ENCODE data around the gene TMEFF2. TPM values are rescaled to one million over a fixed set of nuclear protein-coding genes. Genes with fewer than 3 reads are reported as not detected.

TMEFF2 gene
- polyA plus RNA-seq, 10 donors = 15.3 to 39.8 (median 24.7) TPM

DNA sequence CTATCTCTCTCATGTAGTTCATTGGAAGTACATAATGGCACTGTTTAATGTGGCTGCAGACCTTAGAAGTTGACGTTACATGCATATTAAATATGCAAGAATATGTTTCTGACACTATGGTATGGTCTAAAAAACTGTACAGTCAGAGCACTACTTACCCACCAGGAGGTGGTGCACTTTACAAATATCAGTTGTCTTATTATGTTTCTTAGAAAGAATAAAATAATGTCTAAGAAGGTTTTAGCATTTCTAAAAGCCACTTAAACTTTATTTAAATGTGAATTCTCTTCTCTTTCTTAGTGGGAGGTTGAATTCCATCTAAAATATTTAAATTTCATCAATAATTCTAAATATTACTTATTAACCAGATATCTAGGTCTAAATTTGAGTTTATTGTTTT is 4.3 kb downstream of the TMEFF2 start:
- DNase-seq = peak in 1 of 3 donors; percentile 61

DNA sequence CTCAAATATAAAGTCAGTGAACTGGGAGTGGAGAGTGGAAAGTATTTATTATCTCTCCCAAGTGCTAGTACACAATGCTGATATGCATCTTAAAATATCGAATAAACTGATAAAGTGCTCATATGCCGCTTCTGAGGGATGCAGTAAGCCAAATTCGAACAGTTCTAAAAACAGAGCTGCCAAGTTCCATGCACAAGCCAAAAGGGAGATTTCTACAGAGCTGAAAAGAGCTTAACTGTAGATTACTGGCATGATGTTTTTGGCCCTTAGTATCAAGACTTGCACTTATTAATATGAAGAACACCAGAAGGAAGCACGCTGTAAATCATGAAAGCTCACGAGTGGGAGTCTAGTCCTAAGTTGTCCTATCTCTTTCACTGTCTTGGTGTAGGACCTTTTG is 7.9 kb downstream of the TMEFF2 start:
- peak in 1 of 3 donors; percentile 48 for DNase-seq

DNA sequence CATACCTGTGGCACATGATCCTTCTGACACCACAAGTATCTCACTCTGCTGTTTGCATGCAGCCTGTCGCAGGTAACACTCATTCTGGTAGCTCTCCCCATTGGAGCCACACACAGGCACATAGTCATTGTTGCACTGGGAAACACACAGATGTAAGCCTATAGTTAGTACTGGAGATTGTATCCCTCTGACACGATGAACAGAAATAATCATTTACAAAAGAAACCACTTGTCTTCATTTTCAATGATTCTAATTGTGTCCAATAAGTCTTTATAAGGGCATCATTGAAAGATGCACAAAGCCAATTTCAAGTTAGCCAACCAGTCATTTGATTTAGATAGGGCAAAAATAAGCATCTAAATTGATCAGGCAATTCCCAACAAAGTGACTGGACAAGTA is 10.4 kb downstream of the TMEFF2 start:
- no peak for DNase-seq

DNA sequence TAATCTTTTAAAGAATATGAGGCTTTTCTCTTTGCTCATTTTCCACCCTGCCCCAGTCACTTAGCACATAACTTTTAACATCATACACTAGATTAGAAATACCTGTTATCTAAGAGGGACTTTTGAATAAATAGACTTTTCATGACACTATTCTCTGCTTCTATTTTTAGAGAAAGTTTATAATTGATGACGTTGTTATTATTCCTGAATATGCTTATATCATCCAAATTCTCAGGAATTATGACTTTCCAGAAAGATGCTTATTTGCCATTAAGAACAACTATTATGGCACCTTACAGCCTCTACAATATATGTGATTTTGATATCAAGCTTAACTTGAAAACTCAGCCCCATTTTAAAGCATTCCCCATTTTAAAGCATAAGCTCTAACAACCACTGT is 11.4 kb downstream of the TMEFF2 start:
- no peak for DNase-seq

DNA sequence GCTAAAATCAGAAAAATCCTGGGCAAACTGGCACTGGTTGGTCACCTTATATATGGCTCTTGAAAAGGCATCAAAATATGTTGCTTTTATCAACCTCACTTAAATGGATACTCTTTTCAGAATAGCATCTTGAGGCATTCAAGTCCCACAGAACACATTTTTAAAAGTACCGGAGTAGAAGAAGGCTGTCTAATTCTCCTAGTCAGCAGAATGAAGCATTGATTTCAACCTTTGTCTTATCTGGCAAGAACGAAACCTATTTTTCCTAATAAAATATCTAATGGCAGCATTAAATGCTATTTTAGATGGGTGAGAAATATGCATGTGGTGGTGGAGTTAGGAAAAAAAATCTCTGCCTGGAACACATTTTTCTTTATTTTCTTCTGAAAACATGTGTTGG is 27.8 kb downstream of the TMEFF2 start:
- no peak for DNase-seq

DNA sequence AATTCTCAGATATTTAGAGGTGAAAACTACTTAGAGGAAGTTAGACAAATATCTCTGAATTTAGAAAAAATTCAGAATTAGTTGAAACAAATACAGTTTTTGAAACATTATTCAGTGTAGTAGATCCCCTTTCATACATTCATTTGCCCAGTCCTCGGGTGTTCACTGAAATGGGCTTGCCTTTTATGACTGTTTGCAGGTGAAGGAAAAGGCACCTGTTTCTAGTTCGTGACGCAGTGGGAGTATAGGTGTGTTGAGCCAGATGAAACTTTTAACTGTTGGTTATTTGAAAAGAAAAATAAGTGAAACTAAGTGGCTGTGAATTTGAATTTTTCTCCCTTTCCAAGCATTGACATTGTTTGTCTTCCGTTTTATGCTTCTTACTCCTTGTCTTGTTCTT is 28.9 kb downstream of the TMEFF2 start:
- DNase-seq = no peak

DNA sequence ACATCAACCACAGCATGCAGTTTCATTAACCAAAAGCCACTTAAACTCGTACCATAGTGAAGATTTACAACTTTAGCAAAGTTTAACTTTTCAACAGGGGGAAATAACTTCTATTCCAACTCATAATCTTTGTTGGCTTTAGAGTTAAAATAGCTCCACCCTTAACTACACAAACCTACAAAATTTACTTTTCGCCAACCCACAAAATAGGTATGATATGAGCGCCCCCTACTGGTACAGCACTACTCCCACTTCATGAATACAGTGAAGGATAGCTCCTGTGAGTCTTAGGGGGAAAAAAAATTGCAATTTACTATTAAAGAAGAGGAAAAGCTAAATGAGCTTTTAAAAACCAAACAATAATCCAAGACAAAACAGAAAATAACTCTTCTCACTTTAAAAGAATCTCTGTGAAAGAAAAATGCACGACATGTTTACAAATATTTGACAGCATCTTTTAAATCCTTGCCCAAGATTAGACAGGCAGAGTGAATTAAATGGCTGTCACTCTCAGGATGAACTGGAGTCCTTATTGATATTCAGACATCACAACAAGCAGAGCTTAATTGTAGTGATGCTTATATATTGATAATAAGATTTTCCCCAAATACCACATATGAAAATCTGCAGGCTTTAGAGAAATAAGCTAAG is 32.2 kb downstream of the TMEFF2 start:
- DNase-seq = peak; percentile 68 to 85 (median 82)

DNA sequence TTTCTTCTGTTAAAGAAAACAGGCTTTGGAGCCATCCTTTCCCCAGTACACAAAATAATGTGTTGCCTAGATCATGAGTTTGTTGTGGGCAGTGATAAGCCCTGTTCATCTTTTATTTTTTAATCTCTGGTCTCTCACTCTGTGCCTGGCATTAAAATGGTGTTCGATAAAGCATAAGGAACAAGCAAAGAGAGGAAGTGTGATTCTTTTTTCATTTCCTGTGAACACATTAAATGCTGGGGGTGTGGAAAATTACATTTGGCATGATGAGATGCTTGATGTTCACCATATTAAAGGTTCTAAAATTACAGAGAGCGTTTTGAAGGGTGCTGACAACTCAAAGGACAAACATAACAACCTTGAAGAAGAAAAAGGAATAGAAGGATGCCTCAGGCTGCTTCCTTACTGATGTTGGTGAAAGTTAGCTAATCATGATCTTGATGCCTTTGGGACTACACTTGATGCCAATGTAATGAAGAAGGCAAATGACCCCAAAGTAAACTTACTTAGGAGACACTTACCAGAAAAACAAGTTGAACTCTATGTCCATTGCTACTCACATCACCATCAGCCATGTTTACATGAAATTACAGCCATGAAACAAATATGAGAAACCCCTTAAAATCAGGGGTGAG is 33.0 kb downstream of the TMEFF2 start:
- peak in 1 of 3 donors; percentile 20 for DNase-seq

DNA sequence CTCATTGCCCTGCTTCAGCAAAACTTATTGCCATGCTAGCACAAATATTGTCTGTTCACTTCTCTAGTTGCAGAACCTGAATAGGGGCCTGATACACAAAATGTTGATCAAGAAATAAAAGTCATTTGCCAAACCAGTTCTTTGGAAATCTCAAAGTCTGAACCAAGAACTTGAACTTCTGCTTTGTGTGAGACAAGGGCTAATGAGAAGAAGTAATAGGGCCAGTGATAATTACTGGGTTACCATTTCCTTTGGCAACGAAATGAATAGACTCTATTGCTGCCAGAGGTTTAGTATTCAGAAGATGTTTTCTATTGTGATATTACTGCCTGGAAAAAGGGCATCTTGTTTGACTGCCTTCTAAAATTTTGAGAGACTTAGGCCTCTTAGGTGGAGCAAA is 35.0 kb downstream of the TMEFF2 start:
- no peak for DNase-seq

DNA sequence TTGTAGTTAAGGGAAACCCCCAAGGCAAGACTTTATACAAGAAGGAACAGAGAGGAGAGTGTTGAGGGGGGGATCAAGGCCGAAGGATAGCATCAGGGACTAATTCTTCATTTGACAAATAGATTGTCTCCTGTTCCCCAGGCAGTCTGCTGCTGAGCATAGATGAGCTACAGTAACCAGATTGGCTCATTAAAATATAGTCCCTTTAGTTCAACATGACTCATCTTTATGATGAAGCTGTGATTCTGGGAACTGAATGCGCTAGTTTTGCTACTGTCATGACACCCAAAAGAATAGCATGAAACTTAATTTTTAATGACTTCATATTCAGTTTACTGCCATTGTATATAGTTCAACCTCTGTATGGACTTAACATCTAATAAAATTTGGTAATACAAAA is 35.5 kb downstream of the TMEFF2 start:
- DNase-seq = no peak

DNA sequence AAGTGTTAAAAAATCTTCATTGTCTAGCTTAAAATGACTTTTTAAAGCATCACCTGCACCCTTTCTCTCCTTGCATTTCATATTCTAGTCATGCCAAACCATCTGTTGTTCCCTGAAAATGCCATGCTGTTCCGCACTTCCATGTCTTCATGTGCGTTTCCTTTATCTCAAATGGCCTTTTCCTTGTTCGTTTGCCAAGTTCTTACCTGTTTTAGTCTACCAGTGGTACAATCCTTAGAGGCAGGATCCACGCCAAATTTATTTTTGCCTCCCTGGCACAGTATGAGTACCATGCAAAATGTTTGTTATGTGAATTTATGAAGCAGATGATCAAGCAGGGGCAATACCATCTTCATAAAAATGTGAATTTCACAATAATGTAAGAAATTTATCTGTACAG is 37.0 kb downstream of the TMEFF2 start:
- DNase-seq = no peak

DNA sequence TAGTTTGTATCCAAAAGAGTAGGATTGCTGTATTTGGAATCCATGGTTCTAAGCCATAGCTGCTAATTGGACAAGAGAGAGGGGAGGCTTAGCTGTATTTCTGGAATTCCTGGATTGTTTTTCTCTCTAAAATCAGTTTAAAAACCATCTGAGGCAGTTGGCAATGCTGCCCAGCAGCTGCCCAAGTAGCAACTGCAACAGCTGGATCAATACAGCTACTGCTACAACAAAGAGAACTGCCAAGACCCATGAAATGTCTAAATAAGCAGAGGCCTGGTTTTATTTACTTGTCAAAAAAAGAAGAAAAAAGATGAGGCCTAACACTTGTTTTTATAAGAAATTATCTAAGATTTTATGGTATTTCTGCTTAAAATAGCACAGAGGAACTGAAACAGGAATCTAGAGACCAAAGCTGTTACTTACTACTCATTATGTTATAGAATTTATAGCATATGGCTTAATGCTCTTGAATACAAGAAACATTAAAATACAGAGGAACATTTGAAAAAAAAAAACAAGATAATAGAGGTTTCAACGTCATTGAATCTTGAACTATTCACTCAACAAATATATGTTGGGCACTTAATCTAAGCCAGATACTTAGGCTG is 39.1 kb downstream of the TMEFF2 start:
- peak; percentile 46 to 68 (median 50) for DNase-seq

DNA sequence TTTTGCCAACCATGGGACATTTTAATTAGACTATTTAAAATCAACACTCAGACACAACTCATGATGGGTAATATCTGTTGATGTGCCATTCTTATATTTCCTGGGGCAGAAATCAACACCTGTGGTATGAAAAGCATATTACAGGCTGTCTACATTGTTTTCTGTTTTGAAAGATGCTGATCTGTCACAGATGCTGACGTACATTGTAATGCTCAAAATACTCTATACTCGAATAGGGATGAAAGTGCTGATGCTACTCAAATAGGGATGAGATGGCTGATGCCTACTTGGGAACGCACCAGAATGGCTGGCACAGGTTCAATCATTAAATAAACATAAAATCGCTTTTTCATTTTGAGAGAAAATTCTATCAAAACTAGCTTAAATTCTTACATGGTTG is 41.2 kb downstream of the TMEFF2 start:
- DNase-seq = no peak

DNA sequence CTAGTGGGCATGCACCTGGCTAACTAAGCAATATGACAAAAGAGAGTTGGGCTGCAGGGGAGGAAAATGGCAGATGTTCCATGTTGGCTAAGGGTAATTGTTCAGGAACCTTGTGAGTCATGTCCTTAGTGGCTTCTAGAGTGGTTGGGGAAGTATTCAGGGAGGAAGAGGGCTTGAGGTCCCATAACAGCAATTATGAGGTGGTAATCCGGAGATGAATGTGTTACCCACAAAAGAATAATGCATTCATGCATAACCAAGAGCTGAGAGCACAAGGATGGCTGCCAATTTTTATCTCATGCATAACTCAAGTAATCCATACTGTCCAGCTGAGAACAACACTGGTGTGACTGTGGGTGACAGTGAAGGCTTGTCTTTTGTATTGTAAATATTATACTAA is 42.9 kb downstream of the TMEFF2 start:
- DNase-seq = peak; percentile 25 to 82 (median 54)

DNA sequence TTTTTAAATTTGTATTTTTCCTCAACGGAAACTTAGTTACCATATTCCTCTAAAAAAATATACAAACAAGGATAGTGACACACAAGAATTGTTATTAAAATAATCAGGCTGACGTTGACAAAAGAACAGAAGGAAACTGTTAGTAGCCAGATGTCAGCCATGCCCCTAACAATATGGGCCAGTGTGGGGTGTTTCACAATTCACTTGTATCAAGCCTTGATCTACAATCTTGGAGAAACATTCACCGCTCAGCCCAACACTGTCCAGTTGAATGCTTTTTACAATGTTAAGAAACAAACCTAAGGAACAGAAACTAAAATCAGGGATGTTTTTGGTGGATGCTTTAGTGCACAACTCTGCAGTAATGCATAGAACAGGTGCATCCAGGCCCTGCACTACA is 44.6 kb downstream of the TMEFF2 start:
- DNase-seq = no peak

DNA sequence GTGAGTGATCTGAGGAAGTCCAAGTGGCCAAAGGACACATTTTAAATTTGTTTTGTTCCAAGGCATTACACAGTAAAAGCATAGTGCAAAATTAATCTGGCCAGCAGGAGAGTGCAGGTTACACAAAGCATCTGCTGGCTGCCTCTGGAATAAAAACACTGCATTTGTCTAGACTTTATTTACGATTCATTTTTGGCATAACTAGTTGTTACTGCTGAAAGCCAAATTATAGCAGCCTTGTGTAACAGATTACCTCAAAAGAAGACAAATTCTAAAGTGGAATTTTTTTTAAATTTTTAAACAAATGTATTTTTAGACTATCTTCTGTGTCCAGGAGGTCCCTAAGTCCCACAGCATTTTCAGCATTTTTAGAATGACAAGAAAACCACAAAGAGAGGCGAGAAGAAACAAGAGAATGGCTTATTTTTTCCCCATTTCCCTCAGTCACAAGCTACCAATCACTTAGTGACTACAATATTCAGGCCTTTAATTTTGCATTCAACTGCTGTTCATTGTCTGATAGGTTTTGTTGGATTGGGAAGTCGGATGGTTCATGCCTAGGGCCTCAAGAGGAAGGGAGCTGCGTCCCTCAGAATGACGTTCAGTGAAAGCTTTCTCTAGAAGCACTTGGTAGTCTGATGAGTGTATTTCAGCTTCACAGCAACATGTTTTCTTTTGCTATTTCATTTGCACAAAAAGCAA is 46.0 kb downstream of the TMEFF2 start:
- peak; percentile 64 to 84 (median 72) for DNase-seq

DNA sequence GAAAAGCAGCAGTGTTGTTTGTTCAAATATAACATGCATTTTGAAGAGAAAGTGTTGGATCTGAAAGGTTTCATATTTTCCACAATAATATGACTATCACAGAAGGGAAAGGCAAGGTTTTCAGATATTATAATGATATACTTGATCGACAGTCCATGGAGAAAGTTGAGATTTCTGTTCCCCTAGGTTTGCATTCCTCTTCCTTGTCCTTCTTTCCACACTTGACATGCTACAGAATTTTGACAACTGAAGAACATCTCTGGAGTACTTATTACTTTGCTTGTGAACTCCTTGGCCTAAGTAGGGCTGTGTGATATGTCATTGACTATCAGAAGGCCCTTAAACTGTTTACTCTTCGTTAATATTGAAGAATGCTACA is 46.5 kb downstream of the TMEFF2 start:
- DNase-seq = no peak

DNA sequence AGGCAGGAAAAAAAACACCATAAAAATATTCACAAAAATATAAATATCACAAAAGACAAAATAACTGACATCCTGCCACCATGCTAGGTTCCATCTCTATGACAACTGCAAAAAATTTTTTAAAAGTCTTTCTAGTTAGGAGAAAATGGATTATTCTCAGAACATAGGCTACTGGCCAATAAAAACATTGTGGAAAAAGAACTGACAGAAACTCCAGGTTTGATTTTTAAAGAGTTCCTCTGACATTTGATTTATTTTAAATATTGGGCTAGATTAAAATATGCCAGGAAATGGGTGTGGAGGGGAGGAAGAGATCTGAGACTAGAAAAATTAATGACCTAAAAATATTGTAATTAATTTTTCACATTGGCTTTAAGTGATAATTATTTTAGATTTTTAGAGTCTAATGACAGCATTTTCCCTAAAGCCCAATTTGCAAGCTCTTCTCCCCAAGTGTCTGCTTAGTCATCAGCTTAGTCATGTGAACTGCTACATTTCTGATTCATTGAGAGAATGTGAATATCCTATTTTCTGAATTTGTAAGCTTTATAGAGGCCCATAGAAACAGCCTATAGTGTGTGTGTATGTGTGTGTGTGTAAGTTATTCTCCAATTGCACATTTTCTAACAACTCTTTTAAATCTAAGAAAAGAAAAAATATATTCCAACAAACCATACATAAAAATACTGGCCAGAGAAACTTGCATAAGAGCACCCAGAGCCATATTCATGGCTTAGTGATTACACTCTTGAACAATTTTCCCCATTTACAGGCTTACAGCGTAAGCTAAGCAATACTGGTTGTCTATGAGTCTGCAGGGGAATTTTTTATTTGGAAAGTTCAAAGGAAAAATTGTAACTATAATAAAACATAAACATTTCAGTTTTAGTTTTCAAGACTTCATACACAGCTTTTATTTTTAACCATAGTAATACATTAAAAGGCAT is 48.4 kb downstream of the TMEFF2 start:
- DNase-seq = no peak

DNA sequence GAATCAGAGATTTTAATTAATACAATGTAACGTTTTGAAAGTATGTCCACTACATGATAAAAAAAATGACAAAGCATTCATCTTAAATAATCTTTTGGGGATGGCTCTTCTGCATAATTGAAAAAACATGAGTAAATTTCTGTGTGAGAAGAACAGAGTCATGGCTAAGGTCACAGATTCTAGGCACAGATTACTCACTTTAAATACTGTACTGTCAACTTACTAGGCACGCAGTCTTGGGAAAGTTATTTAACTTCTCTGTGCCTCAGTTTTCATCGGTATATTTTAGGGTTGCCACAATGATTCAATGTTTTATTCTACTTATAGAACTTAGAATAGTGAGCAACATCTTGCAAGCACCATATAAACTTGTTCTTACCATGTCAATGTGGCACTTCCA is 49.2 kb downstream of the TMEFF2 start:
- no peak for DNase-seq

DNA sequence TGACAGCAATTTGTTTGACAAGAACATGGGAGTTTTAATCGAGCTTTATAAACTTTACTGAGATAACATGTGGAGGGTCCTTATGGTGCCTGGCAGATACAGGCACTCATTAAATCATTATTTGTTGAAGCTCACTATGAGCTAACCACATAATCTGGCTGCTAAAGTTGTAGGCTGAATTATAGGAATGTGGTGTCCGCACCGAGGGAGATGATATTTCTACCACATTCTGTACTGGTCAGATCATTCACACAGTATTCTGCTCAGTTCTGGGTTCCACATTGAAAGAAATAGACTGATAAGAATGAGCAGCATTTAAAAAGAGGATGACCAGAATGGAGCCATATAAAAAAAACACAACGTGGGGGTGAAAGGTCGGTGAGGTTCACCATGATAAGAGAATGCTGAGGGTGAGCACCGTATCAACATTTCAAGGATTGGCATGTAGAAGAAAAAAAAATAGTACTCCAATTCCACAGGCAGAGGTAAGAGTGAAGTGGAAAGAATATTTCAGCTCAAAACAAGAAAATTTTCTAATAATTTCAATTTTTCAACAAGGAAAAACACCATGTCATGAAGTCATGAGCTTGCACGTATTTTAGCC is 54.4 kb downstream of the TMEFF2 start:
- no peak for DNase-seq

DNA sequence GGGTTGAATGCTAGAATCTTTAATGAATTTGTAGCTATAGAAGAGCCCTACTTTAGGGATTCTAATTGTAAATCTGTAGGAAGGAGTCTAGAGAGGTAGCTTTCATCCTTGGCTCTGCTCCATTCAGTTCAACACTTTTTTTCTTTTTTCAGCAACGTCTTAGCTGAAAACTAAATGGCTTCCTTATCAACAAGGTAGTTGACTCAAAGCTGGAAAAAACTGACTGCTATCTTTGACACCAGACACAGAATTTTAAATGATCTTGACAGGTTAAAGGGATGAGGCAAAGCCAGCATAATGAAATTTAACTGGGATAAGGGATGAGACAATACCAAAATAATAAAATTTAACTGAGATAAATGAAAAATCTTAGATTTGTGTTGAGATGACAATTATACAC is 54.9 kb downstream of the TMEFF2 start:
- DNase-seq = no peak

All from muscle of back (tissue), 11 donors.